Measurements from ENCODE around the gene PTRH2. TPM values are rescaled to one million over a fixed set of nuclear protein-coding genes. Genes with fewer than 3 reads are reported as not detected.
A peak's percentile ranks its signal among the peaks of the same experiment; 100 is the strongest.

The PTRH2 gene
- total and polyA plus RNA-seq, 2 donors: 23.2 to 25.9 TPM

DNA sequence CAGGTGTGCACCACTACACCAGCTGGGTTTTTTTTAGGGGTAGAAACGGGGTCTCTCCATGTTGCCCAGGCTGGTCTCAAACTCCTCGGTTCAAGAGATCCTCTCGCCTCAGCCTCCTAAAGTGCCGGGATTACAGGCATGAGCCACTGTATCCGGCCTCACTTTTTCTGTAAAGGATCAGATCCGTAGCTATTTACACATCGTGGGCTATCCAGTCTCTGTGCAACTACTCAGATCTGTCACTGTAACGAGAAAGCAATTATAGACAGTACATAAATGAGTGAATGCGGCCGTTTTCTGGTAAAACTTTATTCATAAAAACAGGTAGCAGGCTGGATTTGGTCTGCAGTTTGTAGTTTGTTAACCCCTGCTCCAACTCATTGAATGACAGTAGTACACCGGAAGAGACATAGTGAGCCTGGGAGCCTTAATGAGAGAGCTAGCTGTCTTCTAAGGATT lies 44.8 kb upstream of the PTRH2 start:
- DNase-seq (ENCODE audit: low read depth in 6 of 9, low spot score in 9 of 9): no peak

DNA sequence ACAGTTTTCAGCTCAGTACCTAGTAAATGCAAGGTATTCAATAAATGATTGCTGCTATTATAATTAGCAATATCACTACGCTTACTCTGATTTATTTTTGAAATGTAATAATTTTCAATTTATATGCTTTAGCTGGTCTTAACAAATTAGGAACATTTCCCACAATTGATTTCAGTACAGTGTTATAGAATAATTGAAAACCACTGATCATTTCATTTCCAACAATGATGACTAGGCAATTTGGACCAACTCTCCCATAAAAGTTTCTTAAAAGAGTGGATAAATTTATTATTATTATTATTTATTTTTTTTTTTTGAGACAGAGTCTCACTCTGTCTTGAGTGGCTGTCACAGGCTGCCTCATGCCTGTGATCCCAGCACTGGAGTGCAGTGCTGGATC lies 41.4 kb upstream of the PTRH2 start:
- Histone ChIP-seq H3K4me1 (ENCODE audit: control insufficient read depth in 2 of 2, insufficient read depth in 2 of 2, low read length in 2 of 2) (no peaks in the 10 kb centered on the region), H3K36me3 (ENCODE audit: control insufficient read depth in 2 of 2, insufficient read depth in 2 of 2, low read length in 1 of 2) (no peaks in the 10 kb centered on the region), H3K27me3 (ENCODE audit: control insufficient read depth in 2 of 2, insufficient read depth in 1 of 2, low read length in 1 of 2) (no peaks in the 10 kb centered on the region), H3K27ac (ENCODE audit: low read depth in 1 of 2, low read length in 1 of 2) (no peak overlapping the region), H3K4me3 (ENCODE audit: low read length in 2 of 2) (no peak overlapping the region), H3K9me3 (ENCODE audit: control insufficient read depth in 2 of 2, insufficient read depth in 1 of 2, low read length in 1 of 2) (no peaks in the 10 kb centered on the region)
- 100% methylated on average over 1 of the region's 1 CpG for WGBS
- no peak for DNase-seq (ENCODE audit: low read depth in 6 of 9, low spot score in 9 of 9)

More for the DNA sequence above, 44.8 kb upstream of the PTRH2 start:
- H3K27me3 ChIP-seq (ENCODE audit: control insufficient read depth in 2 of 2, insufficient read depth in 1 of 2, low read length in 1 of 2): no peaks in the 10 kb centered on the region
- H3K36me3 ChIP-seq (ENCODE audit: control insufficient read depth in 2 of 2, insufficient read depth in 2 of 2, low read length in 1 of 2): no peaks in the 10 kb centered on the region
- H3K9me3 ChIP-seq (ENCODE audit: control insufficient read depth in 2 of 2, insufficient read depth in 1 of 2, low read length in 1 of 2): no peaks in the 10 kb centered on the region
- H3K4me1 ChIP-seq (ENCODE audit: control insufficient read depth in 2 of 2, insufficient read depth in 2 of 2, low read length in 2 of 2): no peaks in the 10 kb centered on the region
- no peak overlapping the region for H3K4me3 ChIP-seq (ENCODE audit: low read length in 2 of 2)
- WGBS: 97% methylated on average over 11 of the region's 11 CpGs
- H3K27ac ChIP-seq (ENCODE audit: low read depth in 1 of 2, low read length in 1 of 2): no peak overlapping the region

DNA sequence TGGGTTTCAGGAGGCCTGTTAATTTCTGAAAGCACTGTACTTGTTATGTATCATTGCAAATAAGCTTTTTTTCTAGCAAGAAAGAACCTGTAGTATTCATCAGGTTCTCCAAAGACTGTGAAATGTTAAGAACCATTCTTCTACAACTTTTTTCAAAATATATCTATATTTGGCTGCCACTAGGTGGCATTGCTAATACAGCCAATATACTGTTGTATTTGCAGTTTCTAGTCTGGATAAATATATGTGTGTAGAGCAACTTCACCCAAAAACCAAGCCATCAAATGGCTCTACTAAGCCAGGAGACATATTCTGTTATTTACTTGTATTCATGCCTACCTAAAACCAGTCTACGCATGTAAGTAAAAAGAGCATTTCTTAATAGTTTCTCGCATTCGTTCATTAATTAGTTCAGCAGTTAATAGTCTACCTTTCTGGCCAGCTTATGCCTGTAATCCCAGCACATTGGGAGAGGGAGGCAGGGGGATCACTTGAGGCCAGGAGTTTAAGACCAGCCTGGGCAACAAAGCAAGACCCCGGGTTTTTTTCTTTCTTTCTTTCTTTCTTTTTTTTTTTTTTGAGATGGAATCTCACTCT lies 39.7 kb upstream of the PTRH2 start:
- Histone ChIP-seq H3K36me3 (ENCODE audit: control insufficient read depth in 2 of 2, insufficient read depth in 2 of 2, low read length in 1 of 2) (no peaks in the 10 kb centered on the region), H3K27me3 (ENCODE audit: control insufficient read depth in 2 of 2, insufficient read depth in 1 of 2, low read length in 1 of 2) (no peaks in the 10 kb centered on the region), H3K27ac (ENCODE audit: low read depth in 1 of 2, low read length in 1 of 2) (no peak overlapping the region), H3K4me3 (ENCODE audit: low read length in 2 of 2) (no peak overlapping the region), H3K9me3 (ENCODE audit: control insufficient read depth in 2 of 2, insufficient read depth in 1 of 2, low read length in 1 of 2) (no peaks in the 10 kb centered on the region), H3K4me1 (ENCODE audit: control insufficient read depth in 2 of 2, insufficient read depth in 2 of 2, low read length in 2 of 2) (no peaks in the 10 kb centered on the region)
- WGBS: over 99% methylated on average over 4 of the region's 4 CpGs
- peak in 1 of 9 donors; percentile 21 for DNase-seq (ENCODE audit: low read depth in 6 of 9, low spot score in 9 of 9)

DNA sequence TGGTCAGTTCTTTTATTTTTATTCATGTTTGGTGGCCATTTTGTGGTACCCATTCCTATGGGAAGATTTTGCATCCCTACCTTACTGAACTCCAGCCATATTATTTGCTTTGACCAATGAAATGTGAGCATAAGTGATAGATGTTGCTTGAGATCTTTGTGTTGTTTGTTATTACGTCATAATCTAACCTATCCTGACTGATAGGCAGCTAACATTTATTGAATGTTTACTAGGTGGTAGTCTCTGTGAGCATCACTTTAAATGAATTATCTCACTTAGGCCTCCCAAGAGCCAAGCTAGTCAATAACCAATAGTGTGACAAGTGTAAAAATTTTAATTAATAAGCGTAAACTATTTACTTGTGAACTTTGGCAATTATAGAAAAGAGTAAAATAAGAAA lies 37.8 kb upstream of the PTRH2 start:
- no peak overlapping the region for H3K4me3 ChIP-seq (ENCODE audit: low read length in 2 of 2)
- no peaks in the 10 kb centered on the region for H3K9me3 ChIP-seq (ENCODE audit: control insufficient read depth in 2 of 2, insufficient read depth in 1 of 2, low read length in 1 of 2)
- no peak overlapping the region for H3K27ac ChIP-seq (ENCODE audit: low read depth in 1 of 2, low read length in 1 of 2)
- no peaks in the 10 kb centered on the region for H3K4me1 ChIP-seq (ENCODE audit: control insufficient read depth in 2 of 2, insufficient read depth in 2 of 2, low read length in 2 of 2)
- WGBS: 99% methylated on average over 2 of the region's 2 CpGs
- no peaks in the 10 kb centered on the region for H3K27me3 ChIP-seq (ENCODE audit: control insufficient read depth in 2 of 2, insufficient read depth in 1 of 2, low read length in 1 of 2)
- DNase-seq (ENCODE audit: low read depth in 6 of 9, low spot score in 9 of 9): no peak
- H3K36me3 ChIP-seq (ENCODE audit: control insufficient read depth in 2 of 2, insufficient read depth in 2 of 2, low read length in 1 of 2): peaks cover 0 to 2% of the 10 kb centered on the region in 2 donors

DNA sequence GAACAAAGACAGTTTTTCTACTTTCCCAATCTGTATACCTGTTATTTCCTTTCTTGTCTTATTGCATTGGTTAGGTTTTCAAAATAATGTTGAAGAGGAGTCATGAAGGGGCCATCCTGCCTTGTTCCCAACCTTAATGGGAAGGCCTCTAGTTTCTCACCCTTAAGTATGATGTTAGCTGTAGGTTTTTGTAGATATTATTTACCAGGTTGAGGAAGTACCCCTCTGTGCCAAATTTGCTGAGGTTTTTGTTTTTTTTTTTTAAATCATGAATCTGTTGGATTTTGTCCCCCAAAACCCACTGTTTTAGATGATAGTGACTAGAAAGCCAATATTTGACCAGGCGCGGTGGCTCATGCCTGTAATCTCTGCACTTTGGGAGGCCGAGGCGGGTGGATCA lies 36.6 kb upstream of the PTRH2 start:
- no peak overlapping the region for H3K27ac ChIP-seq (ENCODE audit: low read depth in 1 of 2, low read length in 1 of 2)
- no peaks in the 10 kb centered on the region for H3K4me1 ChIP-seq (ENCODE audit: control insufficient read depth in 2 of 2, insufficient read depth in 2 of 2, low read length in 2 of 2)
- H3K4me3 ChIP-seq (ENCODE audit: low read length in 2 of 2): no peak overlapping the region
- H3K9me3 ChIP-seq (ENCODE audit: control insufficient read depth in 2 of 2, insufficient read depth in 1 of 2, low read length in 1 of 2): no peaks in the 10 kb centered on the region
- no peak for DNase-seq (ENCODE audit: low read depth in 6 of 9, low spot score in 9 of 9)
- H3K27me3 ChIP-seq (ENCODE audit: control insufficient read depth in 2 of 2, insufficient read depth in 1 of 2, low read length in 1 of 2): no peaks in the 10 kb centered on the region
- H3K36me3 ChIP-seq (ENCODE audit: control insufficient read depth in 2 of 2, insufficient read depth in 2 of 2, low read length in 1 of 2): peaks cover 0 to 2% of the 10 kb centered on the region in 2 donors
- 96% methylated on average over 4 of the region's 4 CpGs for WGBS

DNA sequence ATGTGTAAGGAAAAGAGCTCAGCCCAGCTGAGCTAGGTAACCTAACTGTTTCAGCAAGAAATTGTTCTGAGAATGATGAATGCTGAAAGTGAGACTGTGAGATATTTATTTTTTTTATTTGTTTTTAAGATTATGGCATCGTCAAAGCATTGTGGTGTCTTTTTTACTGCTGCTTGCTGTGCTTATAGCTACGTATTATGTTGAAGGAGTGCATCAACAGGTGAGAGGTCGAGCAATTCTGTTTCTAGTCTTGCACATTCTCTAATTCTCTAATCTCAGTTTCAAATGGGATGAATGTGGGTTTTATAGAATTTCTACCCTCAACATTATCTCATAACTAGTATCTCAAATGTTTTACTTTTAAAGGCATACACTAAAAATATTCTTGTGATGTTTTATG lies 30.1 kb upstream of the PTRH2 start:
- Histone ChIP-seq H3K36me3 (ENCODE audit: control insufficient read depth in 2 of 2, insufficient read depth in 2 of 2, low read length in 1 of 2) (peaks cover 3 to 18% of the 10 kb centered on the region in 2 donors), H3K9me3 (ENCODE audit: control insufficient read depth in 2 of 2, insufficient read depth in 1 of 2, low read length in 1 of 2) (no peaks in the 10 kb centered on the region), H3K27me3 (ENCODE audit: control insufficient read depth in 2 of 2, insufficient read depth in 1 of 2, low read length in 1 of 2) (no peaks in the 10 kb centered on the region), H3K27ac (ENCODE audit: low read depth in 1 of 2, low read length in 1 of 2) (no peak overlapping the region), H3K4me3 (ENCODE audit: low read length in 2 of 2) (no peak overlapping the region), H3K4me1 (ENCODE audit: control insufficient read depth in 2 of 2, insufficient read depth in 2 of 2, low read length in 2 of 2) (no peaks in the 10 kb centered on the region)
- 98% methylated on average over 3 of the region's 3 CpGs for whole genome bisulfite sequencing
- DNase-seq (ENCODE audit: low read depth in 6 of 9, low spot score in 9 of 9): no peak

DNA sequence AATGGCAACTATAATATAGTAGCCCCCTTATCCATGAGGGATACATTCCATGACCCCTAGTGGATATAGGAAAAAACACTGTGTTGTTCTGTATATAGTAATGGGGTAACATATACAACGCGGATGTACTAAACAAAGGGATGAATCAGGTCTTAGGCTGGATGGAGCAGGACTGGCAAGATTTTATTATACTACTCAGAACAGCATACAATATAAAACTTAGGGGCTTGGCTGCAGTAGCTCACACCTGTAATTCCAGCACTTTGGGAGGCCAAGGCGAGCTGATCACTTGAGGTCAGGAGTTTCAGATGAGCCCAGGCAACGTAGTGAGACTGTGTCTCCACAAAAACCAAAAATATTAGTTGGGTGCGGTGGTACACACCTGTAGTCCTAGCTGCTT lies 27.0 kb upstream of the PTRH2 start:
- H3K9me3 ChIP-seq (ENCODE audit: control insufficient read depth in 2 of 2, insufficient read depth in 1 of 2, low read length in 1 of 2): no peaks in the 10 kb centered on the region
- 98% methylated on average over 5 of the region's 5 CpGs for WGBS
- H3K27me3 ChIP-seq (ENCODE audit: control insufficient read depth in 2 of 2, insufficient read depth in 1 of 2, low read length in 1 of 2): no peaks in the 10 kb centered on the region
- no peaks in the 10 kb centered on the region for H3K4me1 ChIP-seq (ENCODE audit: control insufficient read depth in 2 of 2, insufficient read depth in 2 of 2, low read length in 2 of 2)
- DNase-seq (ENCODE audit: low read depth in 6 of 9, low spot score in 9 of 9): no peak
- H3K4me3 ChIP-seq (ENCODE audit: low read length in 2 of 2): no peak overlapping the region
- H3K36me3 ChIP-seq (ENCODE audit: control insufficient read depth in 2 of 2, insufficient read depth in 2 of 2, low read length in 1 of 2): peaks cover 3 to 16% of the 10 kb centered on the region in 2 donors
- H3K27ac ChIP-seq (ENCODE audit: low read depth in 1 of 2, low read length in 1 of 2): no peak overlapping the region

DNA sequence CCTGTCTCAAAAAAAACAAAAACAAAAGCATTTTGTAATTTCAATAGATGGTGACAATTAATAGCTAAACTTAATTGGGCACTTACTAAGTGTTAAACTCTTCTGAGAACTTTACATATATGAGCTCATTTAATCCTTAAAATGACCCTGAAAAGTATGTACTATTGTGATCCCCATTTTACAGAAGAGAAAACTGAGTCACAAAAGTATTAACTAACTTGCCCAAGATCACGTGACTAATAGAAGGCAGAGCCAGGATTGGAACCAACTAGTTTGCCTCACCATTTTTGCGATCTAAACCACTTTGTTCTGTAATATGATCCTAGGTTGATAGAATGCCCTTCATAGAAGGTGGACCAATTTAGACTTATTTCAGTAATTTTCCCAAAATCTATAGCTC lies 26.5 kb upstream of the PTRH2 start:
- DNase-seq (ENCODE audit: low read depth in 6 of 9, low spot score in 9 of 9): no peak
- no peak overlapping the region for H3K27ac ChIP-seq (ENCODE audit: low read depth in 1 of 2, low read length in 1 of 2)
- no peaks in the 10 kb centered on the region for H3K27me3 ChIP-seq (ENCODE audit: control insufficient read depth in 2 of 2, insufficient read depth in 1 of 2, low read length in 1 of 2)
- H3K9me3 ChIP-seq (ENCODE audit: control insufficient read depth in 2 of 2, insufficient read depth in 1 of 2, low read length in 1 of 2): no peaks in the 10 kb centered on the region
- no peaks in the 10 kb centered on the region for H3K4me1 ChIP-seq (ENCODE audit: control insufficient read depth in 2 of 2, insufficient read depth in 2 of 2, low read length in 2 of 2)
- H3K4me3 ChIP-seq (ENCODE audit: low read length in 2 of 2): no peak overlapping the region
- peaks cover 3 to 16% of the 10 kb centered on the region in 2 donors for H3K36me3 ChIP-seq (ENCODE audit: control insufficient read depth in 2 of 2, insufficient read depth in 2 of 2, low read length in 1 of 2)
- WGBS: 99% methylated on average over 2 of the region's 2 CpGs

DNA sequence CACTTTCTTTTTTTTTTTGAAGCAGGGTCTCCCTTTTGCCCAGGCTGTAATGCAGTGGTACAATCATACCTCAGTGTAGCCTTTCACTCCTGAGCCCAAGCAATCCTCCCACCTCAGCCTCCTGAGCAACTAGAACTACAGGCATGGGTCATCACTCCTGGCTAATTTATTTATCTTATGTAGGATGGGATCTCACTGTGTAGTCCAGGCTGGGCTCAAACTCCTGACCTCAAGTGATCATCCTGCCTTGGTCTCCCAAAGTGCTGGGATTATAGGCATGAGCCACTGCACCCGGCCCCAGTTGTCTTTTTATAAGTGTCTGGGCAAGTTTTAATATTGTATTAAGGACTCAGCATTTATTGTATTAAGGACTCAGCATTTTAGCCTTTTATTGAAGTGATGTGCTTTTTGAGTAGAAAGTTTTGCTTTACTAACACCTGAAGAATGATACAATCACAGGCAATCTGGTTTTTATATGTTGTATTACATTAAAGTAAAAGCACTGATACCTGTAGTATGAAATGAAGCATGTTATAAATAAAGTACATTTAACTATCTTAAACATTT lies 23.1 kb upstream of the PTRH2 start:
- no peak for DNase-seq (ENCODE audit: low read depth in 6 of 9, low spot score in 9 of 9)
- WGBS: 92% methylated on average over 1 of the region's 1 CpG
- Histone ChIP-seq H3K27me3 (ENCODE audit: control insufficient read depth in 2 of 2, insufficient read depth in 1 of 2, low read length in 1 of 2) (no peaks in the 10 kb centered on the region), H3K27ac (ENCODE audit: low read depth in 1 of 2, low read length in 1 of 2) (no peak overlapping the region), H3K9me3 (ENCODE audit: control insufficient read depth in 2 of 2, insufficient read depth in 1 of 2, low read length in 1 of 2) (no peaks in the 10 kb centered on the region), H3K4me3 (ENCODE audit: low read length in 2 of 2) (no peak overlapping the region), H3K36me3 (ENCODE audit: control insufficient read depth in 2 of 2, insufficient read depth in 2 of 2, low read length in 1 of 2) (peaks cover 3 to 8% of the 10 kb centered on the region in 2 donors), H3K4me1 (ENCODE audit: control insufficient read depth in 2 of 2, insufficient read depth in 2 of 2, low read length in 2 of 2) (no peaks in the 10 kb centered on the region)

Measured in thymus (tissue), 11 donors.